Activated T-cell treated with anti-CD3 and anti-CD28 coated beads, Interleukin-2, amount 50 U/mL, for 4 hours (primary cell): ENCODE measurements around the gene ADORA2B. TPM values are rescaled to one million over a fixed set of nuclear protein-coding genes. Genes with fewer than 3 reads are reported as not detected.
A peak's percentile ranks its signal among the peaks of the same experiment; 100 is the strongest.

ENCODE experiments used
- ATAC-seq, 2 donors: fragments of 200-7000 bp; cut with Tn5 transposase; one replicate each; pipeline ENCODE4 v1.10.0; 2021
- DNase-seq: peaks from one replicate; pipeline ENCODE4 v3.0.0-alpha.2; 2020
- H3K27me3 Mint-ChIP-seq: one replicate; pipeline ENCODE4 v1.8.0; 2021; ENCODE audit warnings: low read depth, mixed read lengths
- H3K36me3 Mint-ChIP-seq: one replicate; pipeline ENCODE4 v1.8.0; 2022; ENCODE audit warnings: mixed read lengths; ENCODE audit not compliant: insufficient read depth
- H3K4me1 Mint-ChIP-seq: one replicate; pipeline ENCODE4 v1.8.0; 2021; ENCODE audit warnings: low read depth, mixed read lengths
- H3K4me3 Mint-ChIP-seq: one replicate; pipeline ENCODE4 v1.8.0; 2021; ENCODE audit warnings: mild to moderate bottlenecking, moderate library complexity, mixed read lengths
- H3K9me3 Mint-ChIP-seq: one replicate; pipeline ENCODE4 v1.8.0; 2021; ENCODE audit warnings: mixed read lengths
- total RNA-seq, 3 donors: library from RNA; stranded (reverse); gene quantifications; one replicate each; pipeline ENCODE4 v1.2.1, GENCODE V29; 2021

ADORA2B gene
- total RNA-seq, 3 donors from 2014 or later, result 0.32 to 1.2 (median 1.1) TPM

DNA sequence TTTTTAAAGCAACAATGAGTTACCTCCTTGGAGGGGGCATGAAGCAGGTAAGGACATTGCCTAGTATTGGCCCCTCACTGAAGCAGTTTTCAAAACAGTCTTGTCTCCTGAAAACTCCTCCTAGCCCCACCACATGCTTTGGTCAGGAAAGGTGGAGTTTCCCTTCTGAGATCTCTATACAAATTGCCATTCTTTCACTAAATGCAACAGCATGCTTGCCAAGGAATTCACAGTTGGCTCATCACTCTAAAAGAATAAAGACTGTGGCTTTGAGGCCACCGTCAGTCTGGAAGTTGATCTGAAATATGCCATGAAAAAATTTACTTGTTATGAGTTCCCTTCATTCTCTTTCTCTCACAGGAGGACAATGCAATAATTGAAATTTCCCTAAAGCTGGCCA lies 58.9 kb downstream of the ADORA2B start:
- DNase-seq (no peak), ATAC-seq (no peak)
- H3K27me3 Mint-ChIP-seq, result no peaks in the 10 kb centered on the region
- H3K36me3 Mint-ChIP-seq, result peaks cover 66% of the 10 kb centered on the region
- H3K4me3 Mint-ChIP-seq, result no peak overlapping the region
- H3K4me1 Mint-ChIP-seq, result peaks cover 31% of the 10 kb centered on the region
- no peaks in the 10 kb centered on the region for H3K9me3 Mint-ChIP-seq

DNA sequence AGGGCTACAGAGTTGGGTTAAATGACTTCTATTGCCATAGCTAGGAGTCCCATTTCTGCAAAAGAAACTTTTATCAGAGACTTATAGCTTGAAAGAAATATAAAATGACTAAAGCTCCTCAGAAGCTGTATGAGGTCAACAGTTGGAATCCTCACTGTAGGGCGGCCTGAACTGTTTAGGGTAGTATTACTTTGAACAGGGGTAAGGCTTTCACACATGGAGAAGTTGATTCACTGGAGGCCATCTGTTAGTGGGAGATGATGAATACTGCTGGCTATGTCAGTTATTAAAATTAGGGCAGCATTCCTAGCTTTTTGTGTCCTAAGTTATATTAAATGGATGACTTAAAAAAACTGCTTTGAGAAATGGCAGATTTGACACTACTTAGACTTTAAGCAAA lies 60.7 kb downstream of the ADORA2B start:
- H3K4me3 Mint-ChIP-seq, result no peak overlapping the region
- H3K36me3 Mint-ChIP-seq, result peaks cover 66% of the 10 kb centered on the region
- no peak for ATAC-seq
- H3K27me3 Mint-ChIP-seq, result no peaks in the 10 kb centered on the region
- no peak for DNase-seq
- peaks cover 26% of the 10 kb centered on the region for H3K4me1 Mint-ChIP-seq
- H3K9me3 Mint-ChIP-seq, result no peaks in the 10 kb centered on the region

DNA sequence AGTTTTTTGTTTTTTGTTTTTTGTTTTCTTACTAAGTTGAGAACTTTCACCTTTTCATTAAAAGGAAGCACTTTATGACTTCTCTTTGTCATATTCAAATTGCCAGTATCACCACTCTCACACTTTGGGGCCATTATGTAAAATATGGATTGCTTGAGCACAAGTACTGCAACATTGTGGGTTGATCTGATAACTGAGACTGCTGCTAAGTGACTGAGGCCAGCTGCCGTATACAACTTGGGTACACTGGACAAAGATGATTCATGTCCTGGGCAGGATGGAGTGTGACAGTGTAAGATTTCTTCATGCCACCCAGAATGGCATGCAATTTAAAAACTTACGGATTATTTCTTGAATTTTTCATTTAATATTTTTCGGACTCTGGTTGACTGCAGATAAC lies 62.5 kb downstream of the ADORA2B start:
- no peaks in the 10 kb centered on the region for H3K27me3 Mint-ChIP-seq
- no peaks in the 10 kb centered on the region for H3K9me3 Mint-ChIP-seq
- DNase-seq, result no peak
- peaks cover 61% of the 10 kb centered on the region for H3K36me3 Mint-ChIP-seq
- peak; percentile 74 to 83 for ATAC-seq
- no peak overlapping the region for H3K4me3 Mint-ChIP-seq
- peaks cover 11% of the 10 kb centered on the region for H3K4me1 Mint-ChIP-seq

DNA sequence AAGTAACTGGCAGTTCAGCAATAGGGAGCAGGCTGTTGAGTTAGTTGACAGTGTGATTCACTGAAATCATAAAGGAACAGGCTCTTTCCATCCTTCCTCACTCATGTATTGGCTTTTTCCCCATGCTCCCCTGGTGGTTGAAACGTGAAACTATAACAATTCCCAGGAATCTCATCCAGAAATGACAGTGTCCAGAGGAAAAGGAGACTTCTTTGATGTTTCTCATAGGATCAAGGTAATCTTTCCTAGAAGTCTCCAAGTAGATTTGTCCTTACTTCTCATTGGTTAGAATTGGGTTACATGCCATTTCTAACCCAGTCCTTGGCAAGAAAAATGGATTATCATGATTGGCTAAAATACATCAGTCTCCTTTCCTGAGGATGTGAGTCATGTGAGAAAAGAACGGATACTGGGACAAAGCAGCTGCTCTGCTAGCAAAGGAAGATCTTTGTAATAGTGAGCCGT lies 69.0 kb downstream of the ADORA2B start:
- DNase-seq (no peak), ATAC-seq (no peak)
- H3K9me3 Mint-ChIP-seq, result no peaks in the 10 kb centered on the region
- no peaks in the 10 kb centered on the region for H3K27me3 Mint-ChIP-seq
- no peak overlapping the region for H3K4me3 Mint-ChIP-seq
- H3K4me1 Mint-ChIP-seq, result peaks cover 4% of the 10 kb centered on the region
- peaks cover 42% of the 10 kb centered on the region for H3K36me3 Mint-ChIP-seq

DNA sequence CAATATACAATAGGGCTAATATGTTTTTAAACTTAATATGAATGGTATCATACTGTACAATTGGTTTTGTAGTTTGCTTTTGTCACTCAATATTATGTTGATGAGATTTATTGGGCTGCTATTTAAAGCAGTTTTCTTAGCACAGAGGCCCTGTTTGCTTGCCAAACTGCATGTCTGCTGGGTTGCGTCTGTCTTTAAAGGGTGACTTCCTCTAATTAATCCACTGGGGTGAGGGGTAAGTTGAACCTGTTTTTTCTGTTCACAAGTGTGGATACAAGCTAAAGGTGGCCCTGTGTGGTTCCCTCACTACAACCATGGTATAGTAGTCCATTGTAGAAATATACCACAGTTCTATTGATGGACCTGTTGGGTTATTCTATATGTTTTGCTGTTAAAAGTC lies 74.4 kb downstream of the ADORA2B start:
- no peaks in the 10 kb centered on the region for H3K9me3 Mint-ChIP-seq
- peaks cover 29% of the 10 kb centered on the region for H3K36me3 Mint-ChIP-seq
- no peak for DNase-seq
- H3K27me3 Mint-ChIP-seq, result no peaks in the 10 kb centered on the region
- H3K4me3 Mint-ChIP-seq, result no peak overlapping the region
- peaks cover 16% of the 10 kb centered on the region for H3K4me1 Mint-ChIP-seq
- ATAC-seq, result no peak

DNA sequence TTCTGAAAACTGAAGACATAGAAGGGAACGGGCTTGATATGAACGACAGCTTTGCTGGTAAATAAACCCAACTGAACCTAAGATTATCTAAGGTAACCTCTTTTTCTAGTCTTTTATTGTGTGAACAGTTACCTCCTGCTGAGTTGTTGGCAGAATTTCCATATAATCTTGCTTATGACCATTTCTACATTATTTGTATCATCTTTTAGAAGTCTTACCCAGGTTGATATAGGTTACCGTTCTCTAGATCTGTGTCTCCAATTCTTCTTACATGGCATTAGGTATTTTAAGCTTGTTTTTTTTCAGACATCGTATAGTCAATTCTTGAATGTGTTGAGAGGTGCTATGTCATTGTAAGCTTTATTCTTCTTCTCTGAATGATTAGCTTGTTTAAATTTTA lies 79.0 kb downstream of the ADORA2B start:
- ATAC-seq (no peak), DNase-seq (no peak)
- Mint-ChIP-seq H3K4me3 (no peak overlapping the region), H3K36me3 (peaks cover 49% of the 10 kb centered on the region), H3K4me1 (peaks cover 38% of the 10 kb centered on the region), H3K27me3 (no peaks in the 10 kb centered on the region), H3K9me3 (no peaks in the 10 kb centered on the region)

DNA sequence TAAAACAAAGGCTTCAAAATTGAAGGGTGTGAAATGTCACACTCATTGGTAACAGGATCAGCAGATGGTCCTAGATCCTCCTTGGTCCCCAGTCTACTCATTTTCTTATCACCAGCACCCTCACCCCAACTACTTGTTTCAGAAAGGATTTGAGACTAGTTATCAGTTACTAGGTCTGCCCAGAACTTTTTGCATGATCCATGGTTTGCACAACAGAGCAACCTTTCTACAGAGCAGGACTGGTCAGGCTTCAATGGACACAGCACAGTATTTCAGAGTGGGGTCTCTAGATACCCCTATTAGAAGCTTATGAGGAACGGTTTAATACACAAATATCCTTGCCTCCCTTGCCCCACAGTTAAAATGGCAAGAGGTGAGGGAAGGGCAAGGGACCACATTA lies 80.3 kb downstream of the ADORA2B start:
- Mint-ChIP-seq H3K27me3 (no peaks in the 10 kb centered on the region), H3K4me3 (no peak overlapping the region), H3K36me3 (peaks cover 53% of the 10 kb centered on the region), H3K9me3 (no peaks in the 10 kb centered on the region), H3K4me1 (peaks cover 40% of the 10 kb centered on the region)
- DNase-seq, result no peak
- no peak for ATAC-seq

Other genes starting within 250 kb of the ADORA2B start
- gene ZNF286A, start 245.4 kb upstream of the ADORA2B start, total RNA-seq, result 10 to 100 TPM; 30.2 to 33.9 (median 30.6) TPM
- gene TBC1D26, start 212.8 kb upstream of the ADORA2B start, total RNA-seq, result not detected
- 1 to 10 TPM; 7.2 to 9.7 (median 9.5) TPM for gene ZSWIM7, start 54.6 kb downstream of the ADORA2B start, total RNA-seq
- gene TTC19, start 54.7 kb downstream of the ADORA2B start, total RNA-seq, result 10 to 100 TPM; 28.5 to 34.6 (median 29.8) TPM